HepG2 (cell line): ENCODE data around the gene GGA2. TPM values are rescaled to one million over a fixed set of nuclear protein-coding genes. Genes with fewer than 3 reads are reported as not detected.

Experiments used
- ASH2L ChIP-seq: fragments of 300-600, 200-600 bp; sonication (generic); IDR thresholded peaks from 2 replicates; pipeline ENCODE4 v1.7.0; 2017; ENCODE audit warnings: low read depth, mild to moderate bottlenecking, moderate library complexity, mixed read lengths, low read length; ENCODE audit not compliant: insufficient read length
- ELF4 ChIP-seq: sonication (generic); formaldehyde crosslinking; IDR thresholded peaks from 2 replicates; pipeline ENCODE4 v1.5.0; 2020; ENCODE audit warnings: missing genetic modification reagents, mild to moderate bottlenecking, moderate library complexity, borderline replicate concordance
- FOXM1 ChIP-seq: sonication (generic); formaldehyde crosslinking; IDR thresholded peaks from 2 replicates; pipeline ENCODE4 v1.5.0; 2020; ENCODE audit warnings: missing genetic modification reagents
- HMGA1 ChIP-seq: sonication (generic); formaldehyde crosslinking; conservative IDR thresholded peaks from 2 replicates; pipeline ENCODE4 v1.4.0; 2020; ENCODE audit warnings: missing genetic modification reagents
- HNF4G ChIP-seq, 2 experiments: sonication (generic) in 1 of 2; formaldehyde crosslinking in 1 of 2; IDR thresholded peaks; 2 replicates each; pipeline versions ENCODE4 v1.4.0 to v1.6.1; 2011 to 2020; ENCODE audit warnings: borderline replicate concordance in 2 of 2, low read depth in 2 of 2, mild to moderate bottlenecking in 2 of 2, low read length in 1 of 2, missing genetic modification reagents in 1 of 2, moderate library complexity in 1 of 2
- IKZF4 ChIP-seq: sonication (generic); formaldehyde crosslinking; IDR thresholded peaks from 2 replicates; pipeline ENCODE4 v1.5.1; 2020; ENCODE audit warnings: borderline replicate concordance, mild to moderate bottlenecking, low read depth, missing genetic modification reagents; ENCODE audit errors: not compliant biosample characterization
- MEIS2 ChIP-seq: sonication (generic); formaldehyde crosslinking; IDR thresholded peaks from 2 replicates; pipeline ENCODE4 v1.9.0; 2021; ENCODE audit warnings: mild to moderate bottlenecking, missing genetic modification reagents
- TEAD3 ChIP-seq: optimal IDR thresholded peaks from 2 replicates; pipeline ENCODE3; 2016; ENCODE audit warnings: borderline replicate concordance
- ZNF3 ChIP-seq: IDR thresholded peaks from 2 replicates; pipeline ENCODE4 v1.7.0; 2017; ENCODE audit warnings: inconsistent platforms
- ZNF674 ChIP-seq: sonication (generic); formaldehyde crosslinking; IDR thresholded peaks from 2 replicates; pipeline ENCODE4 v1.5.0; 2020; ENCODE audit warnings: low read depth, mild to moderate bottlenecking, missing genetic modification reagents
- polyA plus RNA-seq, 8 experiments: library from polyadenylated mRNA; depleted of rRNA in 3 of 8; stranded (reverse) in 7 of 8; unstranded in 1 of 8; fragments of >200 nt; fragmentation: Illumina TruSeq in 4 of 8; extraction: Trizol in 4 of 8; gene quantifications; 2 replicates each; pipeline versions ENCODE4 v1.2.1 to v1.2.3, GENCODE V29; 2011 to 2016; ENCODE audit warnings: low read depth in 4 of 8, missing spikeins in 1 of 8, mixed read lengths in 1 of 8; ENCODE audit not compliant: insufficient read depth in 1 of 8
- total RNA-seq, 5 experiments: library from RNA; depleted of rRNA; stranded (reverse); fragments of >200 nt; fragmentation: Illumina TruSeq; extraction: Trizol; gene quantifications; 2 replicates each; pipeline ENCODE4 v1.2.3, GENCODE V29; 2016; ENCODE audit warnings: low read depth in 1 of 5
- TF ChIP-seq, protein P1 (sequence below): sonication (generic); formaldehyde crosslinking; IDR thresholded peaks from 2 replicates; pipeline ENCODE4 v1.8.1; 2023; ENCODE audit warnings: missing genetic modification reagents, inconsistent platforms, borderline replicate concordance
- TF ChIP-seq, protein P2 (sequence below): sonication (generic); formaldehyde crosslinking; IDR thresholded peaks from 2 replicates; pipeline ENCODE4 v1.9.0; 2021; ENCODE audit warnings: missing genetic modification reagents, borderline replicate concordance
- TF ChIP-seq, protein P3 (sequence below): sonication (generic); formaldehyde crosslinking; IDR thresholded peaks from 2 replicates; pipeline ENCODE4 v1.4.0; 2020; ENCODE audit warnings: missing genetic modification reagents
- TF ChIP-seq, protein P4 (sequence below): sonication (generic); formaldehyde crosslinking; IDR thresholded peaks from 2 replicates; pipeline ENCODE4 v1.5.1; 2020; ENCODE audit warnings: missing genetic modification reagents, mild to moderate bottlenecking, borderline replicate concordance
- TF ChIP-seq, protein P5 (sequence below), 2 experiments: fragments of 450-650 bp in 1 of 2; sonication (generic) in 1 of 2; formaldehyde crosslinking; IDR thresholded peaks; 2 replicates each; pipeline versions ENCODE4 v1.5.0 to v1.8.0; 2020 to 2022; ENCODE audit warnings: mild to moderate bottlenecking in 1 of 2, missing genetic modification reagents in 1 of 2

Gene GGA2
- total and polyA plus RNA-seq, 2 of the 13 experiments (the other 11 are each of a cell fraction or from before 2014, with no cell fraction given) = 51.5 to 69.8 TPM

DNA sequence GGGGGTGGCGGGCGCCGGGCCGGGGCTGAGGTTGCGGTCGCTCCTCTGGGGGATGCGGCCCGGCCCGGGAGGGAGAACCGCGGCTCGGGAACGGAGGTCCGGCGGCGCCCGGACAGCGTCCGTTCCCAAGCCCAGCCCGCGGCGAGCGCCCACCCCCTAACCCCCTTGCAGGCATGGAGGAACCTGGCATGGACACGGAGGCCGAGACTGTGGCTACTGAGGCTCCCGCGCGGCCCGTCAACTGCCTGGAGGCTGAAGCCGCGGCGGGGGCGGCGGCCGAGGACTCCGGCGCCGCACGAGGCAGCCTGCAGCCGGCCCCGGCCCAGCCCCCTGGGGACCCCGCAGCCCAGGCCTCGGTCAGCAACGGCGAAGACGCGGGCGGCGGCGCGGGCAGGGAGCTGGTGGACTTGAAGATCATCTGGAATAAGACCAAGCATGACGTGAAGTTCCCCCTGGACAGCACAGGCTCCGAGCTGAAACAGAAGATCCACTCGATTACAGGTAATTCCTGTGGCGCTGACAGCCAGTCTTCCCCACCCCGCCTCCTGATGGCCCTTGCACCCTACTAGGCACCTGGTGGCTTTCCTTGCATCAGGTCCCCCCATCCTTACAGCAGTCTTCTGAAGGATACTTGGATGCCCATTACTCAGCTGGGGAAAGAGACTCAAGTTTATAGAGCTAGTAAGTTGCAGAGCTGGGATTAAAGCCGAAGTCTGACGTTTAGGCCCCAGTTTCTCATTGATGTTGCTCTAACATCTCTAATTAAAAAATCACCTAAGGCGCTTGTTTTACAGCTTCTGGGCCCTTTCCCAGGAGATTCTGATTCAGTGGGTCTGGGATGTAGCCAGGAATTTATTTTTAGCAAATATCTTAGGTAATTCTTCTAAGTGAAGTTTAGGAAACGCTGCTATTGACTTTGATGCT is 47.7 kb upstream of the GGA2 start (continued):
- peak; percentile 19 for TF ChIP-seq TEAD3
- TF ChIP-seq, protein P1, sequence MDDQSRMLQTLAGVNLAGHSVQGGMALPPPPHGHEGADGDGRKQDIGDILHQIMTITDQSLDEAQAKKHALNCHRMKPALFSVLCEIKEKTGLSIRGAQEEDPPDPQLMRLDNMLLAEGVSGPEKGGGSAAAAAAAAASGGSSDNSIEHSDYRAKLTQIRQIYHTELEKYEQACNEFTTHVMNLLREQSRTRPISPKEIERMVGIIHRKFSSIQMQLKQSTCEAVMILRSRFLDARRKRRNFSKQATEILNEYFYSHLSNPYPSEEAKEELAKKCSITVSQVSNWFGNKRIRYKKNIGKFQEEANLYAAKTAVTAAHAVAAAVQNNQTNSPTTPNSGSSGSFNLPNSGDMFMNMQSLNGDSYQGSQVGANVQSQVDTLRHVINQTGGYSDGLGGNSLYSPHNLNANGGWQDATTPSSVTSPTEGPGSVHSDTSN (CRISPR knock-in tag) = no peak
- TF ChIP-seq ZNF3 (CRISPR knock-in tag) = no peak
- TF ChIP-seq, protein P2, sequence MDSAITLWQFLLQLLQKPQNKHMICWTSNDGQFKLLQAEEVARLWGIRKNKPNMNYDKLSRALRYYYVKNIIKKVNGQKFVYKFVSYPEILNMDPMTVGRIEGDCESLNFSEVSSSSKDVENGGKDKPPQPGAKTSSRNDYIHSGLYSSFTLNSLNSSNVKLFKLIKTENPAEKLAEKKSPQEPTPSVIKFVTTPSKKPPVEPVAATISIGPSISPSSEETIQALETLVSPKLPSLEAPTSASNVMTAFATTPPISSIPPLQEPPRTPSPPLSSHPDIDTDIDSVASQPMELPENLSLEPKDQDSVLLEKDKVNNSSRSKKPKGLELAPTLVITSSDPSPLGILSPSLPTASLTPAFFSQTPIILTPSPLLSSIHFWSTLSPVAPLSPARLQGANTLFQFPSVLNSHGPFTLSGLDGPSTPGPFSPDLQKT (CRISPR knock-in tag) = 0 out of 2 replicates have a peak, but pooled peaks have one; percentile 67
- TF ChIP-seq HNF4G (IDR thresholded peaks at IDR 0.05; ENCODE audit: borderline replicate concordance, low read depth, low read length) = no peak
- TF ChIP-seq HNF4G (CRISPR knock-in tag; IDR thresholded peaks at IDR 0.05; ENCODE audit: borderline replicate concordance, low read depth) = 0 out of 2 replicates have a peak, but pooled peaks have one; percentile 8
- no peak for TF ChIP-seq HMGA1 (CRISPR knock-in tag)
- TF ChIP-seq MEIS2 = 0 out of 2 replicates have a peak, but pooled peaks have one; percentile 41
- TF ChIP-seq, protein P3, sequence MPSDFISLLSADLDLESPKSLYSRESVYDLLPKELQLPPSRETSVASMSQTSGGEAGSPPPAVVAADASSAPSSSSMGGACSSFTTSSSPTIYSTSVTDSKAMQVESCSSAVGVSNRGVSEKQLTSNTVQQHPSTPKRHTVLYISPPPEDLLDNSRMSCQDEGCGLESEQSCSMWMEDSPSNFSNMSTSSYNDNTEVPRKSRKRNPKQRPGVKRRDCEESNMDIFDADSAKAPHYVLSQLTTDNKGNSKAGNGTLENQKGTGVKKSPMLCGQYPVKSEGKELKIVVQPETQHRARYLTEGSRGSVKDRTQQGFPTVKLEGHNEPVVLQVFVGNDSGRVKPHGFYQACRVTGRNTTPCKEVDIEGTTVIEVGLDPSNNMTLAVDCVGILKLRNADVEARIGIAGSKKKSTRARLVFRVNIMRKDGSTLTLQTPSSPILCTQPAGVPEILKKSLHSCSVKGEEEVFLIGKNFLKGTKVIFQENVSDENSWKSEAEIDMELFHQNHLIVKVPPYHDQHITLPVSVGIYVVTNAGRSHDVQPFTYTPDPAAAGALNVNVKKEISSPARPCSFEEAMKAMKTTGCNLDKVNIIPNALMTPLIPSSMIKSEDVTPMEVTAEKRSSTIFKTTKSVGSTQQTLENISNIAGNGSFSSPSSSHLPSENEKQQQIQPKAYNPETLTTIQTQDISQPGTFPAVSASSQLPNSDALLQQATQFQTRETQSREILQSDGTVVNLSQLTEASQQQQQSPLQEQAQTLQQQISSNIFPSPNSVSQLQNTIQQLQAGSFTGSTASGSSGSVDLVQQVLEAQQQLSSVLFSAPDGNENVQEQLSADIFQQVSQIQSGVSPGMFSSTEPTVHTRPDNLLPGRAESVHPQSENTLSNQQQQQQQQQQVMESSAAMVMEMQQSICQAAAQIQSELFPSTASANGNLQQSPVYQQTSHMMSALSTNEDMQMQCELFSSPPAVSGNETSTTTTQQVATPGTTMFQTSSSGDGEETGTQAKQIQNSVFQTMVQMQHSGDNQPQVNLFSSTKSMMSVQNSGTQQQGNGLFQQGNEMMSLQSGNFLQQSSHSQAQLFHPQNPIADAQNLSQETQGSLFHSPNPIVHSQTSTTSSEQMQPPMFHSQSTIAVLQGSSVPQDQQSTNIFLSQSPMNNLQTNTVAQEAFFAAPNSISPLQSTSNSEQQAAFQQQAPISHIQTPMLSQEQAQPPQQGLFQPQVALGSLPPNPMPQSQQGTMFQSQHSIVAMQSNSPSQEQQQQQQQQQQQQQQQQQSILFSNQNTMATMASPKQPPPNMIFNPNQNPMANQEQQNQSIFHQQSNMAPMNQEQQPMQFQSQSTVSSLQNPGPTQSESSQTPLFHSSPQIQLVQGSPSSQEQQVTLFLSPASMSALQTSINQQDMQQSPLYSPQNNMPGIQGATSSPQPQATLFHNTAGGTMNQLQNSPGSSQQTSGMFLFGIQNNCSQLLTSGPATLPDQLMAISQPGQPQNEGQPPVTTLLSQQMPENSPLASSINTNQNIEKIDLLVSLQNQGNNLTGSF (CRISPR knock-in tag) = peak; percentile 88; the same call in 1 of the 2 replicates
- TF ChIP-seq, protein P4, sequence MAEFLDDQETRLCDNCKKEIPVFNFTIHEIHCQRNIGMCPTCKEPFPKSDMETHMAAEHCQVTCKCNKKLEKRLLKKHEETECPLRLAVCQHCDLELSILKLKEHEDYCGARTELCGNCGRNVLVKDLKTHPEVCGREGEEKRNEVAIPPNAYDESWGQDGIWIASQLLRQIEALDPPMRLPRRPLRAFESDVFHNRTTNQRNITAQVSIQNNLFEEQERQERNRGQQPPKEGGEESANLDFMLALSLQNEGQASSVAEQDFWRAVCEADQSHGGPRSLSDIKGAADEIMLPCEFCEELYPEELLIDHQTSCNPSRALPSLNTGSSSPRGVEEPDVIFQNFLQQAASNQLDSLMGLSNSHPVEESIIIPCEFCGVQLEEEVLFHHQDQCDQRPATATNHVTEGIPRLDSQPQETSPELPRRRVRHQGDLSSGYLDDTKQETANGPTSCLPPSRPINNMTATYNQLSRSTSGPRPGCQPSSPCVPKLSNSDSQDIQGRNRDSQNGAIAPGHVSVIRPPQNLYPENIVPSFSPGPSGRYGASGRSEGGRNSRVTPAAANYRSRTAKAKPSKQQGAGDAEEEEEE = peak; percentile 72; the same call in 1 of the 2 replicates
- no peak for TF ChIP-seq FOXM1
- peak; percentile 57 for TF ChIP-seq ASH2L
- no peak for TF ChIP-seq ZNF674 (CRISPR knock-in tag)
- TF ChIP-seq IKZF4 (CRISPR knock-in tag) = peak; percentile 35
- TF ChIP-seq, protein P5, sequence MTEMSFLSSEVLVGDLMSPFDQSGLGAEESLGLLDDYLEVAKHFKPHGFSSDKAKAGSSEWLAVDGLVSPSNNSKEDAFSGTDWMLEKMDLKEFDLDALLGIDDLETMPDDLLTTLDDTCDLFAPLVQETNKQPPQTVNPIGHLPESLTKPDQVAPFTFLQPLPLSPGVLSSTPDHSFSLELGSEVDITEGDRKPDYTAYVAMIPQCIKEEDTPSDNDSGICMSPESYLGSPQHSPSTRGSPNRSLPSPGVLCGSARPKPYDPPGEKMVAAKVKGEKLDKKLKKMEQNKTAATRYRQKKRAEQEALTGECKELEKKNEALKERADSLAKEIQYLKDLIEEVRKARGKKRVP (CRISPR knock-in tag; IDR thresholded peaks at IDR 0.05) = 0 out of 4 replicates have a peak, but pooled peaks of 1 of the 2 experiments have one; percentile 3
- TF ChIP-seq ELF4 (CRISPR knock-in tag) = peak; percentile 12; the same call in 1 of the 2 replicates
